Neuronal stem cell (in vitro differentiated cells): Measurements from ENCODE around the gene ANTXR1.

ENCODE experiments used
- DNase-seq: peaks from one replicate; pipeline ENCODE4 v3.0.0-alpha.2; 2013; ENCODE audit warnings: low spot score
- H2AFZ ChIP-seq: one replicate; pipeline ENCODE4 v1.6.1; 2013; ENCODE audit warnings: mild to moderate bottlenecking, low read length, inconsistent platforms
- H2AK5ac ChIP-seq: 2 replicates; pipeline ENCODE4 v1.6.1; 2013; ENCODE audit warnings: low read depth, mild to moderate bottlenecking, inconsistent platforms, low read length, moderate library complexity, mixed read lengths
- H2BK120ac ChIP-seq: 2 replicates; pipeline ENCODE4 v1.6.1; 2013; ENCODE audit warnings: low read depth, mild to moderate bottlenecking, inconsistent platforms, low read length, moderate library complexity, mixed read lengths
- H2BK12ac ChIP-seq: one replicate; pipeline ENCODE4 v1.6.1; 2013; ENCODE audit warnings: low read length, inconsistent platforms
- H2BK15ac ChIP-seq: 2 replicates; pipeline ENCODE4 v1.6.1; 2013; ENCODE audit warnings: mild to moderate bottlenecking, low read length, inconsistent platforms, mixed read lengths
- H2BK5ac ChIP-seq: one replicate; pipeline ENCODE4 v1.6.1; 2013; ENCODE audit warnings: inconsistent platforms, mild to moderate bottlenecking, low read length, moderate library complexity
- H3K14ac ChIP-seq: one replicate; pipeline ENCODE4 v1.6.1; 2013; ENCODE audit warnings: low read length, inconsistent platforms
- H3K18ac ChIP-seq: 2 replicates; pipeline ENCODE4 v1.6.1; 2013; ENCODE audit warnings: low read length, inconsistent platforms
- H3K23ac ChIP-seq: 2 replicates; pipeline ENCODE4 v1.6.1; 2013; ENCODE audit warnings: low read depth, mild to moderate bottlenecking, mixed read lengths, low read length, inconsistent platforms; ENCODE audit not compliant: poor library complexity
- H3K27ac ChIP-seq: replicated peaks from 3 replicates; pipeline ENCODE4 v1.5.1; 2013; ENCODE audit warnings: low read length, inconsistent platforms
- H3K27me3 ChIP-seq, 3 experiments: 2 replicates each; pipeline ENCODE4 v1.6.1; 2013; ENCODE audit warnings: low read length in 3 of 3, mild to moderate bottlenecking in 2 of 3, inconsistent platforms in 1 of 3, low read depth in 1 of 3, mixed read lengths in 1 of 3, moderate library complexity in 1 of 3; ENCODE audit not compliant: control insufficient read depth in 3 of 3, insufficient read depth in 3 of 3
- H3K36me3 ChIP-seq, 2 donors: replicated peaks in 1 of 2; 2 replicates each; pipeline ENCODE4 v1.6.1; 2013; ENCODE audit warnings: low read length in 2 of 2; ENCODE audit not compliant: control insufficient read depth in 2 of 2, insufficient read depth in 2 of 2
- H3K4ac ChIP-seq: 2 replicates; pipeline ENCODE4 v1.6.1; 2013; ENCODE audit warnings: inconsistent platforms, mild to moderate bottlenecking, low read length, moderate library complexity
- H3K4me1 ChIP-seq, 2 donors: 1 replicate in 1 of 2; 2 replicates in 1 of 2; pipeline ENCODE4 v1.6.1; 2013; ENCODE audit warnings: low read length in 2 of 2, low read depth in 1 of 2; ENCODE audit not compliant: control insufficient read depth in 2 of 2, insufficient read depth in 1 of 2
- H3K4me2 ChIP-seq: one replicate; pipeline ENCODE4 v1.6.1; 2013; ENCODE audit warnings: mild to moderate bottlenecking, low read length, inconsistent platforms; ENCODE audit not compliant: insufficient read depth, poor library complexity, severe bottlenecking
- H3K4me3 ChIP-seq, 2 donors: 2 replicates each; pipeline ENCODE4 v1.5.1; 2013; ENCODE audit warnings: low read length in 2 of 2, mild to moderate bottlenecking in 2 of 2, inconsistent platforms in 1 of 2, moderate library complexity in 1 of 2
- H3K79me1 ChIP-seq: one replicate; pipeline ENCODE4 v1.6.1; 2013; ENCODE audit warnings: low read depth, mild to moderate bottlenecking, inconsistent platforms, low read length, moderate library complexity
- H3K9ac ChIP-seq: one replicate; pipeline ENCODE4 v1.6.1; 2013; ENCODE audit warnings: mild to moderate bottlenecking, low read depth, low read length, inconsistent platforms; ENCODE audit not compliant: poor library complexity
- H3K9me3 ChIP-seq, 2 donors: replicated peaks in 1 of 2; 2 replicates each; pipeline versions ENCODE3 to v1.6.1; 2013; ENCODE audit warnings: low read length in 2 of 2, mild to moderate bottlenecking in 2 of 2, inconsistent platforms in 1 of 2, low read depth in 1 of 2, mixed read lengths in 1 of 2, moderate library complexity in 1 of 2; ENCODE audit not compliant: control insufficient read depth in 2 of 2, insufficient read depth in 1 of 2
- H4K8ac ChIP-seq: one replicate; pipeline ENCODE4 v1.6.1; 2013; ENCODE audit warnings: low read depth, mild to moderate bottlenecking, inconsistent platforms, low read length, moderate library complexity
- H4K91ac ChIP-seq: one replicate; pipeline ENCODE4 v1.6.1; 2013; ENCODE audit warnings: low read length, low read depth, mild to moderate bottlenecking, inconsistent platforms; ENCODE audit not compliant: poor library complexity
- WGBS, 2 donors: extraction: QIAGEN DNeasy Blood & Tissue Kit; methylation state at CpG; one replicate each; pipeline ENCODE4 v1.1.7; 2013; ENCODE audit warnings: missing lambda C conversion rate in 2 of 2, mixed read lengths in 1 of 2; ENCODE audit not compliant: insufficient read length in 2 of 2, insufficient replicate concordance in 1 of 2; ENCODE audit errors: extremely low coverage in 2 of 2; 5-methylcytosine and 5-hydroxymethylcytosine counted together

The ANTXR1 gene

GRCh38 chr2:69291721-69292120 lies 278.7 kb downstream of the ANTXR1 start:
- Histone ChIP-seq H3K18ac (no peak overlapping the region), H2BK12ac (no peak overlapping the region), H3K14ac (no peak overlapping the region), H3K23ac (no peak overlapping the region), H3K4ac (no peak overlapping the region), H3K9me3 (peaks cover 0 to 2% of the 10 kb centered on the region in 2 donors), H2AFZ (no peak overlapping the region), H3K4me3 (no peak overlapping the region), H4K8ac (no peak overlapping the region), H2BK120ac (no peak overlapping the region), H3K27ac (no peak overlapping the region), H2AK5ac (no peak overlapping the region), H2BK15ac (no peak overlapping the region), H3K27me3 (peaks cover 0 to 13% (median 0%) of the 10 kb centered on the region in 3 experiments), H2BK5ac (no peak overlapping the region), H3K4me1 (no peaks in the 10 kb centered on the region), H3K4me2 (no peak overlapping the region), H4K91ac (no peak overlapping the region), H3K36me3 (no peaks in the 10 kb centered on the region), H3K9ac (no peak overlapping the region), H3K79me1 (no peaks in the 10 kb centered on the region)
- no peak for DNase-seq
- WGBS, 2 donors: no CpG with 5 or more reads among the region's 3 CpGs

DNA sequence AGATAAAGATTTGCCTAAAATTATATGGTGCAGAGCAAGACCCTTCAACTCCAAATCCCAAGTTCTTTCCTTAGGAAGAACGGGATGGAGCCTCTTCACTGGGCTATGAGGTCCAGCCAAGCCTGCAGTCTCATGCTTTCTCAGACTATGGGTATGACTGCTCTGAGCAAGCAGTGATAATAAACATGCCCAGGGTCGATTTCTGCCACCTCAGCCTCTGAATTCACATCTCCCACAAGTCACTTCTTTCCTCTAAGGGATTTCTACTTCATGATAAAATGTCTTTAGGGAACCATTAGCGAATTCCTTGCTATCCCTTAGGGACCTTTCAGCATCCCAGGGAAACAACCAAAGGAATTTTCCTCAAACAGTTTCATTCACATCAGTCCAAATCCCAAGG lies 279.3 kb downstream of the ANTXR1 start:
- no peak overlapping the region for H2BK15ac ChIP-seq
- H3K79me1 ChIP-seq: peaks cover 1% of the 10 kb centered on the region
- H2AK5ac ChIP-seq: no peak overlapping the region
- no peak overlapping the region for H3K14ac ChIP-seq
- H3K9me3 ChIP-seq: no peaks in the 10 kb centered on the region
- H4K91ac ChIP-seq: no peak overlapping the region
- H3K27ac ChIP-seq: no peak overlapping the region
- H3K4me3 ChIP-seq: no peak overlapping the region
- H3K4me2 ChIP-seq: no peak overlapping the region
- no peak overlapping the region for H4K8ac ChIP-seq
- H3K36me3 ChIP-seq: no peaks in the 10 kb centered on the region
- no peaks in the 10 kb centered on the region for H3K4me1 ChIP-seq
- no peak overlapping the region for H2BK120ac ChIP-seq
- no peak overlapping the region for H2BK5ac ChIP-seq
- H3K9ac ChIP-seq: no peak overlapping the region
- H3K18ac ChIP-seq: no peak overlapping the region
- H2AFZ ChIP-seq: no peak overlapping the region
- no peak overlapping the region for H3K4ac ChIP-seq
- DNase-seq: no peak
- no CpG with 5 or more reads among the region's 3 CpGs for WGBS, 2 donors
- H2BK12ac ChIP-seq: no peak overlapping the region
- no peak overlapping the region for H3K23ac ChIP-seq
- H3K27me3 ChIP-seq: peaks cover 0 to 13% (median 0%) of the 10 kb centered on the region in 3 experiments

GRCh38 chr2:69296421-69296820 lies 283.4 kb downstream of the ANTXR1 start:
- no peaks in the 10 kb centered on the region for H3K36me3 ChIP-seq
- no peaks in the 10 kb centered on the region for H3K4me1 ChIP-seq
- H2BK5ac ChIP-seq: no peak overlapping the region
- WGBS, 2 donors: no CpG with 5 or more reads among the region's 3 CpGs
- H3K23ac ChIP-seq: peak overlapping the region; percentile 82
- no peak overlapping the region for H3K18ac ChIP-seq
- no peak overlapping the region for H4K8ac ChIP-seq
- no peak overlapping the region for H2BK15ac ChIP-seq
- H3K14ac ChIP-seq: peak overlapping the region; percentile 73
- no peak overlapping the region for H2BK120ac ChIP-seq
- peak overlapping the region in 1 of 2 donors; percentile 64 for H3K4me3 ChIP-seq
- H3K27ac ChIP-seq: no peak overlapping the region
- no peak overlapping the region for H3K4me2 ChIP-seq
- no peak overlapping the region for H2AFZ ChIP-seq
- H3K27me3 ChIP-seq: peaks cover 0 to 20% (median 0%) of the 10 kb centered on the region in 3 experiments
- H4K91ac ChIP-seq: no peak overlapping the region
- H3K9me3 ChIP-seq: no peaks in the 10 kb centered on the region
- peaks cover 2% of the 10 kb centered on the region for H3K79me1 ChIP-seq
- no peak for DNase-seq
- H2AK5ac ChIP-seq: no peak overlapping the region
- H3K4ac ChIP-seq: no peak overlapping the region
- H3K9ac ChIP-seq: peak overlapping the region; percentile 13
- no peak overlapping the region for H2BK12ac ChIP-seq

- Histone ChIP-seq H3K27ac (no peak overlapping the region), H3K14ac (no peak overlapping the region), H4K8ac (no peak overlapping the region), H3K18ac (peak overlapping the region; percentile 30), H3K27me3 (peaks cover 0 to 20% (median 0%) of the 10 kb centered on the region in 3 experiments), H3K4me1 (no peaks in the 10 kb centered on the region), H3K36me3 (no peaks in the 10 kb centered on the region), H2AFZ (no peak overlapping the region), H2BK15ac (peak overlapping the region; percentile 31), H4K91ac (no peak overlapping the region), H2BK12ac (no peak overlapping the region), H2BK120ac (no peak overlapping the region), H3K23ac (peak overlapping the region; percentile 34), H3K79me1 (peaks cover 2% of the 10 kb centered on the region), H2BK5ac (no peak overlapping the region), H3K4me3 (no peak overlapping the region), H3K9me3 (no peaks in the 10 kb centered on the region), H3K9ac (no peak overlapping the region), H2AK5ac (no peak overlapping the region), H3K4me2 (no peak overlapping the region), H3K4ac (peak overlapping the region; percentile 7)
- no CpG with 5 or more reads among the region's 12 CpGs for WGBS, 2 donors
- no peak for DNase-seq
These were observed 284.2 kb downstream of the ANTXR1 start for GRCh38 chr2:69297216-69297615.
